GM12878 (cell line): ENCODE results near the gene WDR77. TPM values are rescaled to one million over a fixed set of nuclear protein-coding genes. Genes with fewer than 3 reads are reported as not detected.

Experiments
- ATAC-seq: fragments of 200-7000 bp; cut with Tn5 transposase; 3 replicates; pipeline ENCODE4 v1.9.1; 2020; ENCODE audit warnings: mild to moderate bottlenecking, moderate library complexity
- BruUV-seq: library from RNA; stranded (reverse); fragments of 400-500 nt; replicated peaks from 2 replicates; lab custom pipeline; 2021; lab: Mats Ljungman, UMichigan
- CTCF ChIA-PET: fragments of 300-600 bp; sonication (Branson Sonifier 250); formaldehyde crosslinking; extraction: SDS; loops from one replicate; lab custom pipeline; 2021; ENCODE audit warnings: inconsistent platforms; lab: Yijun Ruan, JAX
- POLR2A ChIA-PET: fragments of 350-600 bp; formaldehyde crosslinking; extraction: SDS; loops from one replicate; lab custom pipeline; 2021; ENCODE audit warnings: inconsistent platforms; lab: Charles Lee
- RAD21 ChIA-PET: fragments of 300-600 bp; sonication (Branson Sonifier 250); formaldehyde crosslinking; loops from one replicate; lab custom pipeline; 2023; ENCODE audit warnings: antibody characterized with exemption; ENCODE audit not compliant: unreplicated experiment; lab: Charles Lee
- SMC1A ChIA-PET: fragments of 300-600 bp; sonication (Branson Sonifier 250); formaldehyde crosslinking; loops from one replicate; lab custom pipeline; 2023; ENCODE audit not compliant: unreplicated experiment, uncharacterized antibody; lab: Charles Lee
- DNase-seq: peaks from one replicate; pipeline ENCODE4 v3.0.0-alpha.2; 2011; ENCODE audit warnings: low read depth, low spot score
- FAIRE-seq: peaks from 3 replicates; lab custom pipeline; 2011; peaks lifted over from hg19 to GRCh38; lab: Jason Lieb, UNC
- H2AFZ ChIP-seq: 2 replicates; pipeline ENCODE4 v1.6.0; 2011; ENCODE audit warnings: low read depth, low read length, control low read depth; ENCODE audit not compliant: control insufficient read depth
- H3K27ac ChIP-seq: 2 replicates; pipeline ENCODE4 v1.5.1; 2011; ENCODE audit warnings: control low read depth; ENCODE audit not compliant: control insufficient read depth, insufficient read depth
- H3K27me3 ChIP-seq, 2 experiments: replicated peaks in 1 of 2; 2 replicates each; pipeline versions ENCODE4 v1.6.0 to v1.6.1; 2011; ENCODE audit warnings: low read length in 1 of 2; ENCODE audit not compliant: control insufficient read depth in 2 of 2, insufficient read depth in 2 of 2
- H3K36me3 ChIP-seq, 2 experiments: 2 replicates each; pipeline ENCODE4 v1.5.1; 2011; ENCODE audit warnings: low read length in 1 of 2; ENCODE audit not compliant: control insufficient read depth in 2 of 2, insufficient read depth in 2 of 2
- H3K4me1 ChIP-seq: 2 replicates; pipeline ENCODE4 v1.6.1; 2011; ENCODE audit warnings: mild to moderate bottlenecking, low read length, moderate library complexity, mixed read lengths; ENCODE audit not compliant: control insufficient read depth, insufficient read depth
- H3K4me2 ChIP-seq: 2 replicates; pipeline ENCODE4 v1.6.0; 2011; ENCODE audit warnings: control low read depth; ENCODE audit not compliant: control insufficient read depth, insufficient read depth
- H3K4me3 ChIP-seq: fragments of 200-600 bp; sonication (generic); 2 replicates; pipeline ENCODE4 v1.5.1; 2016
- H3K79me2 ChIP-seq: 2 replicates; pipeline ENCODE4 v1.6.0; 2011; ENCODE audit warnings: low read length; ENCODE audit not compliant: control insufficient read depth, insufficient read depth
- H3K9ac ChIP-seq: 2 replicates; pipeline ENCODE4 v1.8.0; 2011; ENCODE audit warnings: low read length, control low read depth, mixed read lengths; ENCODE audit not compliant: control insufficient read depth, insufficient read depth
- H3K9me3 ChIP-seq: replicated peaks from 3 replicates; pipeline ENCODE4 v1.5.1; 2011; ENCODE audit warnings: mild to moderate bottlenecking, low read length; ENCODE audit not compliant: control insufficient read depth, insufficient read depth
- H4K20me1 ChIP-seq: 2 replicates; pipeline ENCODE4 v1.6.0; 2011; ENCODE audit not compliant: control insufficient read depth, insufficient read depth
- KDM1A ChIP-seq: fragments of 200-600 bp; sonication (generic); IDR thresholded peaks from 2 replicates; pipeline ENCODE4 v1.6.1; 2016; ENCODE audit warnings: borderline replicate concordance
- MYB ChIP-seq: fragments of 150-350 bp; IDR thresholded peaks from 2 replicates; pipeline ENCODE4 v1.6.1; 2014; ENCODE audit warnings: mild to moderate bottlenecking, low read depth, low read length, borderline replicate concordance
- NFYA ChIP-seq: IDR thresholded peaks from 2 replicates; pipeline ENCODE4 v1.6.1; 2011; ENCODE audit warnings: low read depth, mild to moderate bottlenecking, low read length, improper control_type of control experiment, borderline replicate concordance
- PML ChIP-seq: IDR thresholded peaks from 2 replicates; pipeline ENCODE4 v1.6.1; 2012; ENCODE audit warnings: low read length, inconsistent platforms
- SIX5 ChIP-seq: IDR thresholded peaks from 2 replicates; pipeline ENCODE4 v1.6.1; 2011; ENCODE audit warnings: mild to moderate bottlenecking, low read depth, low read length, moderate library complexity; ENCODE audit not compliant: severe bottlenecking
- ZNF274 ChIP-seq: IDR thresholded peaks from one replicate; pipeline ENCODE4 v1.8.0; 2011; ENCODE audit not compliant: insufficient read length, insufficient read depth
- WGBS: methylation state at CpG from one replicate; pipeline ENCODE4 v1.1.6; 2016; ENCODE audit warnings: low lambda C conversion rate; ENCODE audit not compliant: insufficient replicate concordance, insufficient coverage; ENCODE audit errors: missing lambda C conversion rate; 5-methylcytosine and 5-hydroxymethylcytosine counted together
- in situ Hi-C: fragments of 300-500 bp; cut with MboI; formaldehyde crosslinking; loops from 9 replicates; pipeline ENCODE4 v1.14.3; 2018; ENCODE audit warnings: mixed read lengths
- intact Hi-C: fragments of 100-400 bp; cut with micrococcal nuclease; formaldehyde crosslinking; loops from one replicate; pipeline ENCODE4 v1.14.2; 2022; ENCODE audit not compliant: unreplicated experiment
- polyA plus RNA-seq, 11 experiments: library from polyadenylated mRNA; depleted of rRNA in 4 of 11; unstranded in 6 of 11; stranded (reverse) in 5 of 11; fragments of >200 nt; fragmentation: Nextera tagmentation in 4 of 11; fragmentation: Illumina TruSeq in 1 of 11; extraction: Ambion mirVana in 4 of 11; extraction: Trizol in 1 of 11; gene quantifications; 1 replicate in 1 of 11; 2 replicates in 10 of 11; pipeline versions ENCODE4 v1.2.1 to v1.2.3, GENCODE V29; 2011 to 2016; ENCODE audit warnings: inconsistent platforms in 2 of 11, missing spikeins in 2 of 11, low read depth in 1 of 11
- total RNA-seq, 4 experiments: library from RNA; depleted of rRNA in 3 of 4; stranded (reverse); fragments of >200 nt in 3 of 4; fragmentation: Illumina TruSeq in 1 of 4; extraction: Trizol in 1 of 4; gene quantifications; 2 replicates each; pipeline versions ENCODE4 v1.2.1 to v1.2.3, GENCODE V29; 2013 to 2021
- TF ChIP-seq, protein P1 (sequence below): fragments of 450-650 bp; IDR thresholded peaks from 2 replicates; pipeline ENCODE4 v1.6.1; 2014; ENCODE audit warnings: mild to moderate bottlenecking
- TF ChIP-seq, protein P2 (sequence below): fragments of 450-650 bp; IDR thresholded peaks from 2 replicates; pipeline ENCODE4 v1.6.1; 2016; ENCODE audit warnings: mild to moderate bottlenecking, moderate library complexity, borderline replicate concordance

WDR77 gene
- total and polyA plus RNA-seq, 10 of the 15 experiments (the other 5 are each of a cell fraction or from before 2014, with no cell fraction given), result 12.7 to 167 (median 67.1) TPM

DNA sequence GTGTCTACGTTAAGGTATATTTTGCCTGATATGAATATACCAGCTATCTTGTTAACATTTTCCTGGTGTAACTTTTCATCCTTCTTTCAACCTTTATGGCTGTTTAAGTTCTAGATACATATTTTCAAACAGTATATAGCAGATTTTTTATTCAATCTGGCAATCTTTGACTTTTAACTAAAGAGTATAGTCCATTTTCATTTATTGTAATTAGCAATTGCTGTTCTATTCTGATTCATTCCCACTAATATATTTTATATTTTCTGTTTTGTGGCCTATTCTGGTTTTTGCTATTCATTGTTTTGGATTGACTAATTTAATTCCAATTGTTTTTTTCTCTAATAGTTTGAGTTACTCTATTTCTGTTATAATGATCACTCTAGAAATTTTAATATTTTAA is 17.4 kb upstream of the WDR77 start:
- CTCF ChIA-PET, result no interaction called here
- SMC1A ChIA-PET, result interaction anchor here (1.7 to 2.0 kb wide), 3 partner anchors 11 to 301 kb away, joined by 4 to 11 read pairs (median 7); no protein-coding TSS in a partner anchor
- POLR2A ChIA-PET, result interaction anchor here (1.8 kb wide), 1 partner anchor 11 kb away, joined by 5 read pairs; no protein-coding TSS in a partner anchor
- intact Hi-C loops, result no loop called here
- in situ Hi-C loops, result no loop called here
- Histone ChIP-seq H2AFZ (no peak overlapping the region), H3K4me3 (no peak overlapping the region), H3K27ac (no peak overlapping the region), H3K9me3 (no peaks in the 10 kb centered on the region; the same call in 2 of the 3 replicates), H3K36me3 (peaks cover 0 to 18% of the 10 kb centered on the region in 2 experiments; a peak in 2 of 4 replicates), H3K9ac (no peak overlapping the region), H3K4me2 (no peak overlapping the region), H4K20me1 (no peaks in the 10 kb centered on the region), H3K79me2 (no peaks in the 10 kb centered on the region), H3K4me1 (peaks cover 12% of the 10 kb centered on the region), H3K27me3 (no peaks in the 10 kb centered on the region)
- DNase-seq (no peak), ATAC-seq (no peak), FAIRE-seq (no peak)
- 0% methylated on average over 1 of the region's 1 CpG for WGBS
- no TSS peak for BruUV-seq
- no peak for TF ChIP-seq MYB
- TF ChIP-seq PML, result no peak
- no peak for TF ChIP-seq NFYA
- RAD21 ChIA-PET, result interaction anchor here (1.4 kb wide), 1 partner anchor 10 kb away, joined by 3 read pairs; no protein-coding TSS in a partner anchor

DNA sequence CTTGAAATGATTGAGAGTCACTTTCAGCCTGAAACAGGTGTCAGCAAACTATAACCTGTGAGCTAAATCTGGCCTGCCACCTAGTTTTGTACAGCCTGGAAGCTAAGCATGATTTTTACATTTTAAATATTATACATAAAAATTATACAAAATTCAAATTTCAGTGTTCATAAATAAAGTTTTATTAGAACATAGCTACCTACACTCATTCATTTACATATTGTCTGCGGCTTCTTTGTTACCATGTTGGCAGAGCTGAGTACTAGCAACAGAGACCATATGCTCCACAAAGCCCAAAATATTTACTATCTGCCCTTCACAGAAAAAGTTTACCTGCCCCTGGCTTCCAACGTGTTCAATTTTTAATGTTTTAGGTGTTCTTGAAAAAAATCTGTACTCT is 16.7 kb upstream of the WDR77 start:
- no peak overlapping the region for H3K27ac ChIP-seq
- no peaks in the 10 kb centered on the region for H3K79me2 ChIP-seq
- peaks cover 6% of the 10 kb centered on the region for H3K4me1 ChIP-seq
- ATAC-seq, result no peak
- RAD21 ChIA-PET, result interaction anchor here (1.4 kb wide), 1 partner anchor 11 kb away, joined by 3 read pairs; no protein-coding TSS in a partner anchor
- SMC1A ChIA-PET, result interaction anchor here (1.0 to 2.0 kb wide), 4 partner anchors 10 to 302 kb away, joined by 3 to 11 read pairs (median 6); no protein-coding TSS in a partner anchor
- 96% methylated on average over 2 of the region's 2 CpGs for WGBS
- H3K27me3 ChIP-seq, result no peaks in the 10 kb centered on the region
- no peak overlapping the region for H3K4me3 ChIP-seq
- H2AFZ ChIP-seq, result no peak overlapping the region
- intact Hi-C loops, result no loop called here
- no peaks in the 10 kb centered on the region; the same call in 2 of the 3 replicates for H3K9me3 ChIP-seq
- H3K9ac ChIP-seq, result no peak overlapping the region
- no TSS peak for BruUV-seq
- no peaks in the 10 kb centered on the region for H4K20me1 ChIP-seq
- FAIRE-seq, result no peak
- POLR2A ChIA-PET, result interaction anchor here (1.8 kb wide), 1 partner anchor 11 kb away, joined by 5 read pairs; no protein-coding TSS in a partner anchor
- TF ChIP-seq, protein P1, sequence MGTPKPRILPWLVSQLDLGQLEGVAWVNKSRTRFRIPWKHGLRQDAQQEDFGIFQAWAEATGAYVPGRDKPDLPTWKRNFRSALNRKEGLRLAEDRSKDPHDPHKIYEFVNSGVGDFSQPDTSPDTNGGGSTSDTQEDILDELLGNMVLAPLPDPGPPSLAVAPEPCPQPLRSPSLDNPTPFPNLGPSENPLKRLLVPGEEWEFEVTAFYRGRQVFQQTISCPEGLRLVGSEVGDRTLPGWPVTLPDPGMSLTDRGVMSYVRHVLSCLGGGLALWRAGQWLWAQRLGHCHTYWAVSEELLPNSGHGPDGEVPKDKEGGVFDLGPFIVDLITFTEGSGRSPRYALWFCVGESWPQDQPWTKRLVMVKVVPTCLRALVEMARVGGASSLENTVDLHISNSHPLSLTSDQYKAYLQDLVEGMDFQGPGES, result no peak
- TF ChIP-seq SIX5, result no peak
- no peak for TF ChIP-seq ZNF274
- no peak for TF ChIP-seq KDM1A
- TF ChIP-seq, protein P2, sequence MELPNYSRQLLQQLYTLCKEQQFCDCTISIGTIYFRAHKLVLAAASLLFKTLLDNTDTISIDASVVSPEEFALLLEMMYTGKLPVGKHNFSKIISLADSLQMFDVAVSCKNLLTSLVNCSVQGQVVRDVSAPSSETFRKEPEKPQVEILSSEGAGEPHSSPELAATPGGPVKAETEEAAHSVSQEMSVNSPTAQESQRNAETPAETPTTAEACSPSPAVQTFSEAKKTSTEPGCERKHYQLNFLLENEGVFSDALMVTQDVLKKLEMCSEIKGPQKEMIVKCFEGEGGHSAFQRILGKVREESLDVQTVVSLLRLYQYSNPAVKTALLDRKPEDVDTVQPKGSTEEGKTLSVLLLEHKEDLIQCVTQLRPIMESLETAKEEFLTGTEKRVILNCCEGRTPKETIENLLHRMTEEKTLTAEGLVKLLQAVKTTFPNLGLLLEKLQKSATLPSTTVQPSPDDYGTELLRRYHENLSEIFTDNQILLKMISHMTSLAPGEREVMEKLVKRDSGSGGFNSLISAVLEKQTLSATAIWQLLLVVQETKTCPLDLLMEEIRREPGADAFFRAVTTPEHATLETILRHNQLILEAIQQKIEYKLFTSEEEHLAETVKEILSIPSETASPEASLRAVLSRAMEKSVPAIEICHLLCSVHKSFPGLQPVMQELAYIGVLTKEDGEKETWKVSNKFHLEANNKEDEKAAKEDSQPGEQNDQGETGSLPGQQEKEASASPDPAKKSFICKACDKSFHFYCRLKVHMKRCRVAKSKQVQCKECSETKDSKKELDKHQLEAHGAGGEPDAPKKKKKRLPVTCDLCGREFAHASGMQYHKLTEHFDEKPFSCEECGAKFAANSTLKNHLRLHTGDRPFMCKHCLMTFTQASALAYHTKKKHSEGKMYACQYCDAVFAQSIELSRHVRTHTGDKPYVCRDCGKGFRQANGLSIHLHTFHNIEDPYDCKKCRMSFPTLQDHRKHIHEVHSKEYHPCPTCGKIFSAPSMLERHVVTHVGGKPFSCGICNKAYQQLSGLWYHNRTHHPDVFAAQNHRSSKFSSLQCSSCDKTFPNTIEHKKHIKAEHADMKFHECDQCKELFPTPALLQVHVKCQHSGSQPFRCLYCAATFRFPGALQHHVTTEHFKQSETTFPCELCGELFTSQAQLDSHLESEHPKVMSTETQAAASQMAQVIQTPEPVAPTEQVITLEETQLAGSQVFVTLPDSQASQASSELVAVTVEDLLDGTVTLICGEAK, result peak; percentile 58
- peaks cover 0 to 18% of the 10 kb centered on the region in 2 experiments; a peak in 2 of 4 replicates for H3K36me3 ChIP-seq
- CTCF ChIA-PET, result interaction anchor here (1.0 to 1.5 kb wide), 4 partner anchors 9 to 43 kb away, joined by 3 to 6 read pairs (median 3); no protein-coding TSS in a partner anchor
- DNase-seq, result no peak
- H3K4me2 ChIP-seq, result no peak overlapping the region
- in situ Hi-C loops, result no loop called here
